ENCODE data around the gene ERO1B. TPM values are rescaled to one million over a fixed set of nuclear protein-coding genes. Genes with fewer than 3 reads are reported as not detected.

Gene ERO1B
- polyA plus RNA-seq, 1 donor from 2014 or later: 2.8 TPM

GRCh38 chr1:236282425-236282716, 613 bp upstream of the ERO1B start:
- Mint-ChIP-seq H3K4me1 (peaks cover 22 to 43% (median 39%) of the 10 kb centered on the region in 3 donors), H3K9me3 (no peaks in the 10 kb centered on the region), H3K36me3 (peaks cover 3% of the 10 kb centered on the region), H3K27ac (peak overlapping the region; percentile 38 to 91 (median 64)), H3K4me3 (peak overlapping the region; percentile 72 to 99 (median 94)), H3K27me3 (no peaks in the 10 kb centered on the region)

- H3K9me3 Mint-ChIP-seq: peaks cover 0 to 5% (median 0%) of the 10 kb centered on the region in 3 donors
- H3K4me1 Mint-ChIP-seq: peaks cover 23 to 44% (median 42%) of the 10 kb centered on the region in 3 donors
- peaks cover 6% of the 10 kb centered on the region for H3K36me3 Mint-ChIP-seq
- H3K27me3 Mint-ChIP-seq: no peaks in the 10 kb centered on the region
- H3K4me3 Mint-ChIP-seq: peak overlapping the region; percentile 72 to 99 (median 94)
- H3K27ac Mint-ChIP-seq: peak overlapping the region; percentile 71 to 84 (median 74)
Observed at GRCh38 chr1:236281198-236281653, 532 bp downstream of the ERO1B start.

GRCh38 chr1:236280438-236281197, 1.1 kb downstream of the ERO1B start:
- H3K27me3 Mint-ChIP-seq: no peaks in the 10 kb centered on the region
- peaks cover 29 to 47% (median 41%) of the 10 kb centered on the region in 3 donors for H3K4me1 Mint-ChIP-seq
- H3K36me3 Mint-ChIP-seq: peaks cover 6% of the 10 kb centered on the region
- peak overlapping the region; percentile 72 to 99 (median 94) for H3K4me3 Mint-ChIP-seq
- H3K27ac Mint-ChIP-seq: peak overlapping the region; percentile 71 to 84 (median 74)
- H3K9me3 Mint-ChIP-seq: peaks cover 0 to 5% (median 0%) of the 10 kb centered on the region in 3 donors

GRCh38 chr1:236275586-236275985, 6.2 kb downstream of the ERO1B start:
- Mint-ChIP-seq H3K27me3 (no peaks in the 10 kb centered on the region), H3K9me3 (peaks cover 0 to 5% (median 0%) of the 10 kb centered on the region in 3 donors), H3K4me3 (no peak overlapping the region), H3K36me3 (peaks cover 6% of the 10 kb centered on the region), H3K27ac (no peak overlapping the region), H3K4me1 (peaks cover 14 to 25% (median 21%) of the 10 kb centered on the region in 3 donors)

- H3K27ac Mint-ChIP-seq: no peak overlapping the region
- peaks cover 11 to 25% (median 17%) of the 10 kb centered on the region in 3 donors for H3K4me1 Mint-ChIP-seq
- H3K27me3 Mint-ChIP-seq: no peaks in the 10 kb centered on the region
- H3K9me3 Mint-ChIP-seq: peaks cover 0 to 5% (median 0%) of the 10 kb centered on the region in 3 donors
- peaks cover 6% of the 10 kb centered on the region for H3K36me3 Mint-ChIP-seq
- H3K4me3 Mint-ChIP-seq: no peak overlapping the region
Observed at GRCh38 chr1:236275061-236275460, 6.7 kb downstream of the ERO1B start.

GRCh38 chr1:236273358-236273757, 8.4 kb downstream of the ERO1B start:
- Mint-ChIP-seq H3K4me1 (peaks cover 10 to 32% (median 16%) of the 10 kb centered on the region in 3 donors), H3K27ac (no peak overlapping the region)

GRCh38 chr1:236269439-236269838, 12.3 kb downstream of the ERO1B start:
- Mint-ChIP-seq H3K36me3 (peaks cover 17% of the 10 kb centered on the region), H3K9me3 (no peaks in the 10 kb centered on the region), H3K27me3 (no peaks in the 10 kb centered on the region), H3K27ac (no peak overlapping the region), H3K4me3 (no peak overlapping the region), H3K4me1 (peaks cover 4 to 21% (median 8%) of the 10 kb centered on the region in 3 donors)

More at GRCh38 chr1:236273358-236273757, 8.4 kb downstream of the ERO1B start:
- Mint-ChIP-seq H3K9me3 (peaks cover 0 to 5% (median 0%) of the 10 kb centered on the region in 3 donors), H3K36me3 (peaks cover 10% of the 10 kb centered on the region), H3K4me3 (no peak overlapping the region), H3K27me3 (no peaks in the 10 kb centered on the region)

GRCh38 chr1:236261898-236262297, 19.9 kb downstream of the ERO1B start:
- Mint-ChIP-seq H3K36me3 (peaks cover 32% of the 10 kb centered on the region), H3K4me3 (no peak overlapping the region), H3K4me1 (peaks cover 0 to 4% (median 3%) of the 10 kb centered on the region in 3 donors), H3K27ac (no peak overlapping the region), H3K27me3 (no peaks in the 10 kb centered on the region), H3K9me3 (peaks cover 14 to 29% (median 23%) of the 10 kb centered on the region in 3 donors)

- H3K4me3 Mint-ChIP-seq: no peak overlapping the region
- H3K9me3 Mint-ChIP-seq: peaks cover 14 to 29% (median 23%) of the 10 kb centered on the region in 3 donors
- peaks cover 28% of the 10 kb centered on the region for H3K36me3 Mint-ChIP-seq
- no peak overlapping the region for H3K27ac Mint-ChIP-seq
- no peaks in the 10 kb centered on the region for H3K27me3 Mint-ChIP-seq
- peaks cover 0 to 4% (median 3%) of the 10 kb centered on the region in 3 donors for H3K4me1 Mint-ChIP-seq
Observed at GRCh38 chr1:236261033-236261432, 20.7 kb downstream of the ERO1B start.

- H3K9me3 Mint-ChIP-seq: peaks cover 14 to 29% (median 23%) of the 10 kb centered on the region in 3 donors
- H3K36me3 Mint-ChIP-seq: peaks cover 24% of the 10 kb centered on the region
- peaks cover 0 to 9% (median 6%) of the 10 kb centered on the region in 3 donors for H3K4me1 Mint-ChIP-seq
- H3K27ac Mint-ChIP-seq: no peak overlapping the region
- H3K27me3 Mint-ChIP-seq: no peaks in the 10 kb centered on the region
- no peak overlapping the region for H3K4me3 Mint-ChIP-seq
Observed at GRCh38 chr1:236259043-236259442, 22.7 kb downstream of the ERO1B start.

- peaks cover 24% of the 10 kb centered on the region for H3K36me3 Mint-ChIP-seq
- H3K27me3 Mint-ChIP-seq: no peaks in the 10 kb centered on the region
- H3K4me1 Mint-ChIP-seq: peaks cover 0 to 9% (median 6%) of the 10 kb centered on the region in 3 donors
- H3K4me3 Mint-ChIP-seq: no peak overlapping the region
- H3K9me3 Mint-ChIP-seq: peaks cover 14 to 29% (median 23%) of the 10 kb centered on the region in 3 donors
- H3K27ac Mint-ChIP-seq: no peak overlapping the region
Observed at GRCh38 chr1:236258114-236258622, 23.6 kb downstream of the ERO1B start.

- Mint-ChIP-seq H3K9me3 (peaks cover 14 to 27% (median 23%) of the 10 kb centered on the region in 3 donors), H3K27me3 (no peaks in the 10 kb centered on the region), H3K36me3 (peaks cover 22% of the 10 kb centered on the region), H3K27ac (no peak overlapping the region), H3K4me3 (no peak overlapping the region), H3K4me1 (peaks cover 0 to 9% (median 6%) of the 10 kb centered on the region in 3 donors)
Observed at GRCh38 chr1:236257216-236257615, 24.5 kb downstream of the ERO1B start.

- H3K36me3 Mint-ChIP-seq: peaks cover 5% of the 10 kb centered on the region
- H3K27ac Mint-ChIP-seq: no peak overlapping the region
- H3K4me3 Mint-ChIP-seq: no peak overlapping the region
- H3K27me3 Mint-ChIP-seq: no peaks in the 10 kb centered on the region
- peaks cover 0 to 4% (median 3%) of the 10 kb centered on the region in 3 donors for H3K4me1 Mint-ChIP-seq
- H3K9me3 Mint-ChIP-seq: peaks cover 5 to 13% (median 7%) of the 10 kb centered on the region in 3 donors
Observed at GRCh38 chr1:236253918-236254637, 27.7 kb downstream of the ERO1B start.

GRCh38 chr1:236253119-236253518, 28.6 kb downstream of the ERO1B start:
- Mint-ChIP-seq H3K4me1 (peaks cover 0 to 4% (median 3%) of the 10 kb centered on the region in 3 donors), H3K36me3 (peaks cover 2% of the 10 kb centered on the region), H3K9me3 (peaks cover 2 to 6% (median 5%) of the 10 kb centered on the region in 3 donors), H3K4me3 (no peak overlapping the region), H3K27ac (no peak overlapping the region), H3K27me3 (no peaks in the 10 kb centered on the region)

- Mint-ChIP-seq H3K27ac (no peak overlapping the region), H3K36me3 (peaks cover 5% of the 10 kb centered on the region), H3K4me1 (peaks cover 0 to 4% (median 3%) of the 10 kb centered on the region in 3 donors), H3K9me3 (no peaks in the 10 kb centered on the region), H3K27me3 (no peaks in the 10 kb centered on the region), H3K4me3 (no peak overlapping the region)
Observed at GRCh38 chr1:236251587-236251986, 30.2 kb downstream of the ERO1B start.
